HL-60 (cell line): ENCODE data around the gene DMRTC2.

Experiments used
- DNase-seq, 2 experiments: peaks; one replicate each; pipeline ENCODE4 v3.0.0-alpha.2; 2010 to 2020; ENCODE audit warnings: low read depth in 1 of 2, low spot score in 1 of 2
- H3K27ac ChIP-seq: fragments of 250-450 bp; sonication (Bioruptor Pico); replicated peaks from 2 replicates; pipeline ENCODE4 v1.5.1; 2020; ENCODE audit warnings: mild to moderate bottlenecking, moderate library complexity
- H3K27me3 ChIP-seq: fragments of 250-450 bp; sonication (Bioruptor Pico); 2 replicates; pipeline ENCODE4 v1.5.1; 2021; ENCODE audit warnings: mild to moderate bottlenecking, moderate library complexity; ENCODE audit not compliant: insufficient read depth, poor library complexity, severe bottlenecking
- H3K4me3 ChIP-seq: replicated peaks from 2 replicates; pipeline ENCODE4 v1.5.1; 2011; ENCODE audit warnings: mild to moderate bottlenecking, control low read depth, low read length; ENCODE audit not compliant: insufficient read depth
- CTCF ChIP-seq: IDR thresholded peaks from one replicate; pipeline ENCODE4 v1.5.1; 2011; ENCODE audit warnings: low read length, control low read depth, inconsistent platforms; ENCODE audit not compliant: insufficient read depth
- GABPA ChIP-seq: IDR thresholded peaks from 2 replicates; pipeline ENCODE4 v1.6.1; 2012; ENCODE audit warnings: low read depth
- POLR2AphosphoS5 ChIP-seq: IDR thresholded peaks from 2 replicates; pipeline ENCODE4 v1.6.1; 2012; ENCODE audit warnings: low read depth
- REST ChIP-seq: IDR thresholded peaks from 2 replicates; pipeline ENCODE4 v1.6.1; 2012; ENCODE audit warnings: low read depth; ENCODE audit not compliant: insufficient replicate concordance
- SPI1 ChIP-seq: IDR thresholded peaks from 2 replicates; pipeline ENCODE4 v1.6.1; 2012; ENCODE audit warnings: low read depth, mild to moderate bottlenecking, borderline replicate concordance
- microRNA-seq: library from miRNA; unstranded; fragments of <30 nt; microRNA quantifications from one replicate; pipeline ENCODE4, GENCODE V29; 2018

Gene DMRTC2

GRCh38 chr19:41897820-41898219 lies 53.0 kb downstream of the DMRTC2 start:
- Histone ChIP-seq H3K27ac (no peak overlapping the region), H3K4me3 (no peak overlapping the region), H3K27me3 (no peaks in the 10 kb centered on the region)
- DNase-seq = no peak
- no peak for TF ChIP-seq REST
- TF ChIP-seq CTCF = no peak
- TF ChIP-seq SPI1 = no peak
- TF ChIP-seq POLR2AphosphoS5 = no peak
- TF ChIP-seq GABPA = no peak

- no peaks in the 10 kb centered on the region for H3K27me3 ChIP-seq
- TF ChIP-seq SPI1 (no peak), GABPA (no peak), REST (no peak), CTCF (no peak), POLR2AphosphoS5 (no peak)
- DNase-seq = no peak
- no peak overlapping the region for H3K27ac ChIP-seq
- H3K4me3 ChIP-seq = no peak overlapping the region
Measured at GRCh38 chr19:41898235-41898634, 53.4 kb downstream of the DMRTC2 start.

Small RNA genes within 50 kb of the gene (microRNA-seq; reads per million reads assigned to microRNA genes)
- 1.2 reads per million for gene MIR6797
